GM12892 (cell line): ENCODE data around the gene NEB.
A peak's percentile ranks its signal among the peaks of the same experiment; 100 is the strongest.

Source experiments
- DNase-seq: peaks from one replicate; pipeline ENCODE4 v3.0.0; 2011; ENCODE audit not compliant: insufficient read length
- FAIRE-seq: peaks from 2 replicates; lab custom pipeline; 2011; peaks lifted over from hg19 to GRCh38; lab: Jason Lieb, UNC
- POLR2A ChIP-seq: IDR thresholded peaks from 2 replicates; pipeline ENCODE4 v1.6.1; 2011; ENCODE audit warnings: low read depth, low read length, control low read depth
- POLR2AphosphoS5 ChIP-seq: IDR thresholded peaks from 2 replicates; pipeline ENCODE4 v1.6.1; 2011; ENCODE audit warnings: low read depth, low read length, control low read depth
- TAF1 ChIP-seq: IDR thresholded peaks from 2 replicates; pipeline ENCODE4 v1.6.1; 2011; ENCODE audit warnings: low read depth, mild to moderate bottlenecking, control low read depth, low read length, borderline replicate concordance

NEB gene

GRCh38 chr2:151459358-151459757 lies 274.9 kb downstream of the NEB start:
- TF ChIP-seq POLR2A (no peak), TAF1 (no peak), POLR2AphosphoS5 (no peak)
- FAIRE-seq (no peak), DNase-seq (no peak)

DNA sequence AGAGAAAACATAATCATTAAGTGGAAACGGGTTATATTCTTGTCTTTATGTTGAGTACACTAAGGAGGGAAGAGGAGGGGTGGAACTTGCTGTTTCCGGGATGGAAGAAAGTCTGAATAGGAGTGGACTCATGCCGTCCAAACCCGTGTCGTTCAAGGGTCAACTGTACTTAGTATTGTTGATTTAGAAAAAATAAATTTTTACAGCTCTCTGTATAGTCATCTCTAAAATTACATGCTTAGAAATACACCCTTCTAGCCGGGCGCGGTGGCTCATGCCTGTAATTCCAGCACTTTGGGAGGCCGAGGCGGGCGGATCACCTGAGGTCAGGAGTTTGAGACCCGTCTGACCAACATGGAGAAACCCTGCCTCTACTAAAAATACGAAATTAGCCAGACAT lies 295.1 kb downstream of the NEB start:
- TF ChIP-seq POLR2A (no peak), TAF1 (no peak), POLR2AphosphoS5 (no peak)
- FAIRE-seq = no peak

GRCh38 chr2:151438506-151438905 lies 295.8 kb downstream of the NEB start:
- TF ChIP-seq POLR2AphosphoS5 (no peak), POLR2A (no peak), TAF1 (no peak)
- no peak for DNase-seq
- FAIRE-seq = no peak

More for the DNA sequence above, 295.1 kb downstream of the NEB start:
- DNase-seq = no peak

GRCh38 chr2:151437630-151438029 lies 296.6 kb downstream of the NEB start:
- FAIRE-seq (peak; percentile 27), DNase-seq (no peak)
- no peak for TF ChIP-seq TAF1
- TF ChIP-seq POLR2AphosphoS5 = no peak
- TF ChIP-seq POLR2A = no peak
